ENCODE data around the gene PLXNA3.

DNA sequence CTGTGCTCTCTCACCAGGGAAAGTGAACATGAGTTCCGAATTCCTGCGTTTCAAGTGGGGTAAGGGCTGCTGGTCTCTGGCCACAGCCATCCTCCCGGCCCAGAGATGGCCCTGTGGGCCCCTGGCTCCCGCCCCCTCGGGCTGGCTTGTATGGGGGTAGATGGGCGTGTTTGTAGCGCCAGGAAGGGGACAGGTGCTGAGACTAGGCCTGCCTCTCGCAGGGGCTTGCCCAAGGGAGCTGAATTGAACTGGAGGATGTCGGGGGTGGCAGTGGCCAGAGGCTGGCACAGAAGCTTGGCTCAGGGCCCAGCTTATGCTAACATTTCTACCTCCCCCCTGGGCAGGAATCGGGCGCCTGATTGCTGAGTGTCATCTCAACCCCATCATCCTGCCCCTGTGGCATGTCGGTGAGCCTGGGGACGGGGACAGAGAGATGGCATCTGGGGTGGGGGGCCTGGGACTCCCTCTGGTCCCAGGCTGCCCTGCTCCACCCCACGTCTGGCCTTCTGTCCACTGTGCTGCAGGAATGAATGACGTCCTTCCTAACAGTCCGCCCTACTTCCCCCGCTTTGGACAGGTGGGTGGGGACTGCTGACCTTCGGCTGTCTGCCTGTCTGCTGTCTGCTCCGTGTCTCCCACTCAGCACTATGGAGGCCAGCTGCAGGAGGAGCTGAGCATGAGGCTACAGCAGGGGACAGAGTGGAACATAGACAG, 38.2 kb upstream of the PLXNA3 start:
- TF ChIP-seq POLR2A (IDR thresholded peaks at IDR 0.05) (no peak), POLR2AphosphoS5 (IDR thresholded peaks at IDR 0.05) (no peak)
- TF ChIP-seq, protein P1, sequence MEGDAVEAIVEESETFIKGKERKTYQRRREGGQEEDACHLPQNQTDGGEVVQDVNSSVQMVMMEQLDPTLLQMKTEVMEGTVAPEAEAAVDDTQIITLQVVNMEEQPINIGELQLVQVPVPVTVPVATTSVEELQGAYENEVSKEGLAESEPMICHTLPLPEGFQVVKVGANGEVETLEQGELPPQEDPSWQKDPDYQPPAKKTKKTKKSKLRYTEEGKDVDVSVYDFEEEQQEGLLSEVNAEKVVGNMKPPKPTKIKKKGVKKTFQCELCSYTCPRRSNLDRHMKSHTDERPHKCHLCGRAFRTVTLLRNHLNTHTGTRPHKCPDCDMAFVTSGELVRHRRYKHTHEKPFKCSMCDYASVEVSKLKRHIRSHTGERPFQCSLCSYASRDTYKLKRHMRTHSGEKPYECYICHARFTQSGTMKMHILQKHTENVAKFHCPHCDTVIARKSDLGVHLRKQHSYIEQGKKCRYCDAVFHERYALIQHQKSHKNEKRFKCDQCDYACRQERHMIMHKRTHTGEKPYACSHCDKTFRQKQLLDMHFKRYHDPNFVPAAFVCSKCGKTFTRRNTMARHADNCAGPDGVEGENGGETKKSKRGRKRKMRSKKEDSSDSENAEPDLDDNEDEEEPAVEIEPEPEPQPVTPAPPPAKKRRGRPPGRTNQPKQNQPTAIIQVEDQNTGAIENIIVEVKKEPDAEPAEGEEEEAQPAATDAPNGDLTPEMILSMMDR (IDR thresholded peaks at IDR 0.05): no peak
